ENCODE results near the gene VPREB3. TPM values are rescaled to one million over a fixed set of nuclear protein-coding genes. Genes with fewer than 3 reads are reported as not detected.
A peak's percentile ranks its signal among the peaks of the same experiment; 100 is the strongest.

The VPREB3 gene
- total RNA-seq, 1 donor from 2014 or later: not detected

GRCh38 chr22:23715806-23716375 lies 38.3 kb downstream of the VPREB3 start:
- Mint-ChIP-seq H3K36me3 (ENCODE audit: unreplicated experiment) (no peaks in the 10 kb centered on the region), H3K27ac (ENCODE audit: unreplicated experiment) (no peak overlapping the region), H3K27me3 (ENCODE audit: unreplicated experiment) (peaks cover 2% of the 10 kb centered on the region), H3K9me3 (ENCODE audit: unreplicated experiment) (no peaks in the 10 kb centered on the region), H3K4me1 (ENCODE audit: low read depth, unreplicated experiment) (no peaks in the 10 kb centered on the region), H3K4me3 (ENCODE audit: unreplicated experiment) (peak overlapping the region; percentile 42)
- no peak for DNase-seq
- TF ChIP-seq, protein P1, sequence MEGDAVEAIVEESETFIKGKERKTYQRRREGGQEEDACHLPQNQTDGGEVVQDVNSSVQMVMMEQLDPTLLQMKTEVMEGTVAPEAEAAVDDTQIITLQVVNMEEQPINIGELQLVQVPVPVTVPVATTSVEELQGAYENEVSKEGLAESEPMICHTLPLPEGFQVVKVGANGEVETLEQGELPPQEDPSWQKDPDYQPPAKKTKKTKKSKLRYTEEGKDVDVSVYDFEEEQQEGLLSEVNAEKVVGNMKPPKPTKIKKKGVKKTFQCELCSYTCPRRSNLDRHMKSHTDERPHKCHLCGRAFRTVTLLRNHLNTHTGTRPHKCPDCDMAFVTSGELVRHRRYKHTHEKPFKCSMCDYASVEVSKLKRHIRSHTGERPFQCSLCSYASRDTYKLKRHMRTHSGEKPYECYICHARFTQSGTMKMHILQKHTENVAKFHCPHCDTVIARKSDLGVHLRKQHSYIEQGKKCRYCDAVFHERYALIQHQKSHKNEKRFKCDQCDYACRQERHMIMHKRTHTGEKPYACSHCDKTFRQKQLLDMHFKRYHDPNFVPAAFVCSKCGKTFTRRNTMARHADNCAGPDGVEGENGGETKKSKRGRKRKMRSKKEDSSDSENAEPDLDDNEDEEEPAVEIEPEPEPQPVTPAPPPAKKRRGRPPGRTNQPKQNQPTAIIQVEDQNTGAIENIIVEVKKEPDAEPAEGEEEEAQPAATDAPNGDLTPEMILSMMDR (IDR thresholded peaks at IDR 0.05; ENCODE audit: partially characterized antibody, unreplicated experiment): no peak

DNA sequence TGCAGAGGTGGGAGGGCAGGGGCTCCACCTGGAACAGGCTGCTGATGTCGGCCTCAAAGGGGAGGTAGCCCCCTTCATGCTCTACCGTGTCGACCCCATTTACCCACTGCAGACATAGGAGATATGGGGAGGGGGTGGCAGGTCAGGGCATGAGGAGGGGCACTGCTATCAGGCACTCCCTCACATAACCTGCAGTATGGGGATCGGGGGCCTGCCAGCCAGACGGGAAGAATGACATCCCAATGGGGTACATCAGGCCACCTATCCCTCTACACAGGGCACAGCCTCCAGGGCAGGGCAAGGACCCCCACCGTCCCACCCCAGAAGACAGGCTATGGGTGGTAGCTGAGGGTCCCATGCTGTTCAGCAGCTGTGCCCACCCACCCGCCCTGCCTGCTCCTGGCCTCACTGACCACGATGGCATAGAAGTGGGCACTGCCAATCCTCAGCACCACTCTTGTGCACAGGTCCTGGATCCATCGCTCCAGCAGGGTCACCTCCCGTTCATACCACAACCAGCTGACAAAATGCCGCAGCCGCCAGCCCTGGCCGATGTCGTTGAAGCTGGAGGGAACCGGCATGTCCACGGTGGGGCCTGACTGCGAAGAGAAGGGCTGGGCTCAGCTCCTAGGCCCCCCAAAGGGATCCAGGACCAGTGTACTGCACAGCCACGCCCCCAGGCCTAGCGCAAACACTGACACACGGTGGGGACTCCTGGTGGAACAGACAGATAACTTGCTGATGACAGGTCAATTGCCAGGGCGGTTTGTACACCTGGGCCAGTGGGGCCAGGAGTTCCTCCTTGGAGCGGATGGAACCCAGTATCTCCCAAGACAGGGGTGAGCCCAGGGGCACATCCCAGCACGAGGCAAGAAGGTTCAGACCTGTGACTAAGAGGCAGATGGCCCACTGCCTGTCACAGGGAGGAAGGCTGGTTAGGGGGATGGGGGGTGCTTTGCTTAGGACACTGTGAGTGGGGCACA lies 39.3 kb downstream of the VPREB3 start:
- TF ChIP-seq, protein P1 (IDR thresholded peaks at IDR 0.05; ENCODE audit: partially characterized antibody, unreplicated experiment): no peak
- Mint-ChIP-seq H3K9me3 (ENCODE audit: unreplicated experiment) (no peaks in the 10 kb centered on the region), H3K36me3 (ENCODE audit: unreplicated experiment) (no peaks in the 10 kb centered on the region), H3K27me3 (ENCODE audit: unreplicated experiment) (peaks cover 2% of the 10 kb centered on the region), H3K27ac (ENCODE audit: unreplicated experiment) (no peak overlapping the region), H3K4me1 (ENCODE audit: low read depth, unreplicated experiment) (no peaks in the 10 kb centered on the region), H3K4me3 (ENCODE audit: unreplicated experiment) (no peak overlapping the region)
- no peak for DNase-seq

GRCh38 chr22:23713696-23714595 lies 40.3 kb downstream of the VPREB3 start:
- H3K4me1 Mint-ChIP-seq (ENCODE audit: low read depth, unreplicated experiment): no peaks in the 10 kb centered on the region
- H3K36me3 Mint-ChIP-seq (ENCODE audit: unreplicated experiment): no peaks in the 10 kb centered on the region
- H3K27me3 Mint-ChIP-seq (ENCODE audit: unreplicated experiment): peaks cover 2% of the 10 kb centered on the region
- no peak overlapping the region for H3K27ac Mint-ChIP-seq (ENCODE audit: unreplicated experiment)
- no peak overlapping the region for H3K4me3 Mint-ChIP-seq (ENCODE audit: unreplicated experiment)
- no peak for DNase-seq
- no peaks in the 10 kb centered on the region for H3K9me3 Mint-ChIP-seq (ENCODE audit: unreplicated experiment)
- TF ChIP-seq, protein P1 (IDR thresholded peaks at IDR 0.05; ENCODE audit: partially characterized antibody, unreplicated experiment): no peak

GRCh38 chr22:23712256-23712655 lies 42.0 kb downstream of the VPREB3 start:
- H3K27ac Mint-ChIP-seq (ENCODE audit: unreplicated experiment): no peak overlapping the region
- H3K4me1 Mint-ChIP-seq (ENCODE audit: low read depth, unreplicated experiment): no peaks in the 10 kb centered on the region
- no peaks in the 10 kb centered on the region for H3K36me3 Mint-ChIP-seq (ENCODE audit: unreplicated experiment)
- TF ChIP-seq, protein P1 (IDR thresholded peaks at IDR 0.05; ENCODE audit: partially characterized antibody, unreplicated experiment): no peak
- H3K27me3 Mint-ChIP-seq (ENCODE audit: unreplicated experiment): peaks cover 2% of the 10 kb centered on the region
- no peak for DNase-seq
- H3K9me3 Mint-ChIP-seq (ENCODE audit: unreplicated experiment): no peaks in the 10 kb centered on the region
- H3K4me3 Mint-ChIP-seq (ENCODE audit: unreplicated experiment): no peak overlapping the region

Measured in glutamatergic neuron (in vitro differentiated cells).